Kidney (tissue), 14 donors: ENCODE results near the gene THADA. TPM values are rescaled to one million over a fixed set of nuclear protein-coding genes. Genes with fewer than 3 reads are reported as not detected.

Experiments used
- DNase-seq, 5 donors: peaks; one replicate each; pipeline ENCODE4 v3.0.0-alpha.2; 2013 to 2020
- FAIRE-seq: peaks from 2 replicates; lab custom pipeline; 2012; peaks lifted over from hg19 to GRCh38; lab: Jason Lieb, UNC
- H3K27ac ChIP-seq, 2 donors: one replicate each; pipeline ENCODE4 v1.7.0; 2013; ENCODE audit warnings: low read depth in 2 of 2, low read length in 2 of 2, inconsistent platforms in 1 of 2
- H3K27me3 ChIP-seq: one replicate; pipeline ENCODE4 v1.7.1; 2013; ENCODE audit warnings: low read length, inconsistent platforms; ENCODE audit not compliant: control insufficient read depth, insufficient read depth
- H3K36me3 ChIP-seq, 3 donors: one replicate each; pipeline versions ENCODE4 v1.7.0 to v1.7.1; 2013; ENCODE audit warnings: low read length in 3 of 3, control low read depth in 1 of 3, inconsistent platforms in 1 of 3; ENCODE audit not compliant: insufficient read depth in 3 of 3, control insufficient read depth in 2 of 3
- H3K4me1 ChIP-seq, 3 donors: one replicate each; pipeline versions ENCODE4 v1.7.0 to v1.7.1; 2013; ENCODE audit warnings: low read length in 3 of 3, inconsistent platforms in 1 of 3, low read depth in 1 of 3; ENCODE audit not compliant: control insufficient read depth in 2 of 3, insufficient read depth in 2 of 3
- H3K4me3 ChIP-seq, 3 donors: one replicate each; pipeline versions ENCODE4 v1.7.0 to v1.8.1; 2013; ENCODE audit warnings: low read length in 3 of 3, control low read depth in 1 of 3, inconsistent platforms in 1 of 3
- H3K9ac ChIP-seq, 3 donors: one replicate each; pipeline versions ENCODE4 v1.7.0 to v1.7.1; 2013; ENCODE audit warnings: low read length in 3 of 3, control low read depth in 1 of 3, inconsistent platforms in 1 of 3
- H3K9me3 ChIP-seq, 3 donors: one replicate each; pipeline versions ENCODE4 v1.7.0 to v1.7.1; 2013; ENCODE audit warnings: low read length in 3 of 3, control low read depth in 1 of 3, inconsistent platforms in 1 of 3; ENCODE audit not compliant: control insufficient read depth in 2 of 3, insufficient read depth in 1 of 3
- CTCF ChIP-seq: IDR thresholded peaks from 3 replicates; pipeline ENCODE4 v1.5.1; 2012; ENCODE audit warnings: mild to moderate bottlenecking, moderate library complexity, borderline replicate concordance; ENCODE audit not compliant: insufficient read depth; ENCODE audit errors: extremely low read depth
- intact Hi-C: fragments of 100-400 bp; cut with DNase I; formaldehyde crosslinking; loops from one replicate; pipeline ENCODE4 v1.11.1; 2022
- polyA plus RNA-seq: library from polyadenylated mRNA; stranded (reverse); fragments of 350-450 nt; fragmentation: Illumina TruSeq; extraction: RNeasy Lipid Tissue Mini Kit (QIAGEN cat#74804); gene quantifications from one replicate; pipeline ENCODE4 v1.2.3, GENCODE V29; 2014; ENCODE audit warnings: low read depth, low replicate concordance; ENCODE audit not compliant: insufficient read depth
- total RNA-seq: library from RNA; stranded (reverse); fragmentation: NEBNext Ultra II Directional; extraction: Animal tissue kit (Norgen Biotek cat#: 25700); gene quantifications from one replicate; pipeline ENCODE4 v1.2.1, GENCODE V29; 2021
- donor health status: control.
- donor health status: control.
- donor health status: control.
- donor health status: control.
- donor health status: control.
- donor health status: DM: yes; HTN: yes; CAD: no.
- donor health status: Normal renal cell carcinoma (clear cell type).

The THADA gene
- total and polyA plus RNA-seq, 2 donors from 2014 or later, result 21.4 to 45.1 TPM

- no peak for DNase-seq
- no peak overlapping the region for H3K27ac ChIP-seq
Measured at GRCh38 chr2:43593254-43593653, 2.6 kb downstream of the THADA start.

GRCh38 chr2:43592443-43592842 lies 3.4 kb downstream of the THADA start:
- Histone ChIP-seq H3K36me3 (peaks cover 4 to 9% (median 8%) of the 10 kb centered on the region in 3 donors), H3K4me1 (peaks cover 0 to 8% (median 0%) of the 10 kb centered on the region in 3 donors), H3K27me3 (no peaks in the 10 kb centered on the region), H3K27ac (no peak overlapping the region), H3K9me3 (no peaks in the 10 kb centered on the region), H3K4me3 (no peak overlapping the region), H3K9ac (no peak overlapping the region)
- intact Hi-C loops, result no loop called here
- TF ChIP-seq CTCF, result no peak
- FAIRE-seq (no peak), DNase-seq (no peak)

More at GRCh38 chr2:43593254-43593653, 2.6 kb downstream of the THADA start:
- peaks cover 4 to 9% (median 8%) of the 10 kb centered on the region in 3 donors for H3K36me3 ChIP-seq
- H3K4me1 ChIP-seq, result peaks cover 0 to 8% (median 0%) of the 10 kb centered on the region in 3 donors
- intact Hi-C loops, result no loop called here
- no peak for FAIRE-seq
- H3K4me3 ChIP-seq, result no peak overlapping the region
- no peaks in the 10 kb centered on the region for H3K27me3 ChIP-seq
- H3K9ac ChIP-seq, result no peak overlapping the region
- H3K9me3 ChIP-seq, result no peaks in the 10 kb centered on the region
- no peak for TF ChIP-seq CTCF

GRCh38 chr2:43585708-43586107 lies 10.1 kb downstream of the THADA start:
- Histone ChIP-seq H3K9ac (no peak overlapping the region), H3K36me3 (peaks cover 6 to 27% (median 15%) of the 10 kb centered on the region in 3 donors), H3K27me3 (no peaks in the 10 kb centered on the region), H3K4me1 (no peaks in the 10 kb centered on the region), H3K4me3 (no peak overlapping the region), H3K9me3 (no peaks in the 10 kb centered on the region), H3K27ac (no peak overlapping the region)
- DNase-seq (no peak), FAIRE-seq (no peak)
- TF ChIP-seq CTCF, result no peak
- intact Hi-C loops, result no loop called here
